IMR-90 (cell line): ENCODE data around the gene SMAD4. TPM values are rescaled to one million over a fixed set of nuclear protein-coding genes. Genes with fewer than 3 reads are reported as not detected.

Experiments
- ATAC-seq: fragments of 200-7000 bp; cut with Tn5 transposase; 2 replicates; pipeline ENCODE4 v1.9.1; 2020; ENCODE audit warnings: low read depth, mild to moderate bottlenecking, moderate library complexity
- BruUV-seq: library from RNA; stranded (reverse); fragments of 400-500 nt; replicated peaks from 2 replicates; lab custom pipeline; 2021; lab: Mats Ljungman, UMichigan
- CTCF ChIA-PET: fragments of 300-600 bp; formaldehyde crosslinking; extraction: SDS; loops from one replicate; lab custom pipeline; 2021; ENCODE audit warnings: antibody characterized with exemption; lab: Yijun Ruan, JAX
- POLR2A ChIA-PET: fragments of 300-600 bp; sonication (Branson Sonifier 250); formaldehyde crosslinking; loops from one replicate; lab custom pipeline; 2022; ENCODE audit warnings: antibody characterized with exemption; ENCODE audit not compliant: unreplicated experiment; lab: Charles Lee
- DNase-seq: peaks from one replicate; pipeline ENCODE4 v3.0.0; 2013
- H2AFZ ChIP-seq: replicated peaks from 2 replicates; pipeline ENCODE3; 2013; ENCODE audit warnings: low read length, mild to moderate bottlenecking; ENCODE audit not compliant: poor library complexity
- H2AK5ac ChIP-seq: 2 replicates; pipeline ENCODE4 v1.6.1; 2013; ENCODE audit warnings: low read depth, low read length, inconsistent platforms
- H2AK9ac ChIP-seq: replicated peaks from 2 replicates; pipeline ENCODE3; 2013; ENCODE audit warnings: mild to moderate bottlenecking, low read depth, low read length, moderate library complexity; ENCODE audit not compliant: poor library complexity
- H2BK120ac ChIP-seq: 2 replicates; pipeline ENCODE4 v1.6.1; 2013; ENCODE audit warnings: low read depth, low read length, inconsistent platforms
- H2BK15ac ChIP-seq: 3 replicates; pipeline ENCODE4 v1.6.1; 2013; ENCODE audit warnings: low read depth, low read length, inconsistent platforms
- H2BK20ac ChIP-seq: 2 replicates; pipeline ENCODE4 v1.6.1; 2013; ENCODE audit warnings: low read depth, mild to moderate bottlenecking, inconsistent platforms, low read length, moderate library complexity
- H2BK5ac ChIP-seq: 2 replicates; pipeline ENCODE4 v1.6.1; 2013; ENCODE audit warnings: mild to moderate bottlenecking, low read depth, low read length, inconsistent platforms; ENCODE audit not compliant: poor library complexity, severe bottlenecking
- H3K14ac ChIP-seq: replicated peaks from 2 replicates; pipeline ENCODE4 v1.6.1; 2013; ENCODE audit warnings: low read depth, low read length, inconsistent platforms
- H3K18ac ChIP-seq: 2 replicates; pipeline ENCODE4 v1.6.1; 2013; ENCODE audit warnings: low read depth, low read length, control low read depth
- H3K23ac ChIP-seq: 2 replicates; pipeline ENCODE4 v1.6.1; 2013; ENCODE audit warnings: low read depth, low read length, inconsistent platforms
- H3K27ac ChIP-seq: 2 replicates; pipeline ENCODE4 v1.5.1; 2013; ENCODE audit warnings: mild to moderate bottlenecking, control low read depth, low read length; ENCODE audit not compliant: insufficient read depth
- H3K27me3 ChIP-seq: 2 replicates; pipeline ENCODE4 v1.6.1; 2013; ENCODE audit warnings: low read length; ENCODE audit not compliant: control insufficient read depth, insufficient read depth
- H3K36me3 ChIP-seq: 2 replicates; pipeline ENCODE4 v1.6.1; 2013; ENCODE audit warnings: low read length, mixed read lengths; ENCODE audit not compliant: control insufficient read depth, insufficient read depth
- H3K4ac ChIP-seq: 2 replicates; pipeline ENCODE4 v1.6.1; 2013; ENCODE audit warnings: low read depth, low read length, inconsistent platforms
- H3K4me1 ChIP-seq: 2 replicates; pipeline ENCODE4 v1.6.1; 2013; ENCODE audit warnings: low read length, mixed read lengths; ENCODE audit not compliant: control insufficient read depth, insufficient read depth
- H3K4me2 ChIP-seq: 2 replicates; pipeline ENCODE4 v1.6.1; 2013; ENCODE audit warnings: low read depth, mild to moderate bottlenecking, control low read depth, low read length, moderate library complexity
- H3K4me3 ChIP-seq: 2 replicates; pipeline ENCODE4 v1.5.1; 2013; ENCODE audit warnings: low read depth, mild to moderate bottlenecking, control low read depth, low read length, moderate library complexity; ENCODE audit not compliant: insufficient read depth
- H3K56ac ChIP-seq: 2 replicates; pipeline ENCODE4 v1.6.1; 2013; ENCODE audit warnings: low read length, inconsistent platforms; ENCODE audit not compliant: insufficient read depth; ENCODE audit errors: extremely low read depth
- H3K79me1 ChIP-seq, 2 experiments: 2 replicates each; pipeline ENCODE4 v1.6.1; 2013; ENCODE audit warnings: low read length in 2 of 2, inconsistent platforms in 1 of 2, low read depth in 1 of 2
- H3K9ac ChIP-seq: 2 replicates; pipeline ENCODE4 v1.6.1; 2013; ENCODE audit warnings: low read depth, low read length, control low read depth
- H3K9me1 ChIP-seq: 2 replicates; pipeline ENCODE4 v1.6.1; 2013; ENCODE audit warnings: low read length, inconsistent platforms; ENCODE audit not compliant: insufficient read depth
- H3K9me3 ChIP-seq: 2 replicates; pipeline ENCODE4 v1.6.1; 2013; ENCODE audit warnings: low read length; ENCODE audit not compliant: control insufficient read depth, insufficient read depth
- H4K20me1 ChIP-seq: 2 replicates; pipeline ENCODE4 v1.6.1; 2013; ENCODE audit warnings: low read length, inconsistent platforms; ENCODE audit not compliant: insufficient read depth
- H4K5ac ChIP-seq: 2 replicates; pipeline ENCODE4 v1.6.1; 2013; ENCODE audit warnings: mild to moderate bottlenecking, low read depth, low read length, control low read depth
- H4K8ac ChIP-seq, 2 experiments: 2 replicates each; pipeline ENCODE4 v1.6.1; 2013; ENCODE audit warnings: low read depth in 2 of 2, low read length in 2 of 2, control low read depth in 1 of 2, inconsistent platforms in 1 of 2
- H4K91ac ChIP-seq: 2 replicates; pipeline ENCODE4 v1.6.1; 2013; ENCODE audit warnings: low read depth, low read length, inconsistent platforms; ENCODE audit not compliant: insufficient read depth
- CEBPB ChIP-seq: IDR thresholded peaks from 2 replicates; pipeline ENCODE4 v1.6.1; 2012; ENCODE audit warnings: low read depth, low read length, improper control_type of control experiment
- CTCF ChIP-seq: conservative IDR thresholded peaks from 2 replicates; pipeline ENCODE4 v1.5.1; 2012; ENCODE audit warnings: mild to moderate bottlenecking, low read depth, low read length, improper control_type of control experiment
- FOS ChIP-seq: fragments of 150-350 bp; IDR thresholded peaks from 2 replicates; pipeline ENCODE4 v1.6.1; 2016; ENCODE audit warnings: low read depth, low read length
- RCOR1 ChIP-seq: IDR thresholded peaks from 2 replicates; pipeline ENCODE4 v1.6.1; 2012; ENCODE audit warnings: mild to moderate bottlenecking, low read length, improper control_type of control experiment; ENCODE audit not compliant: insufficient replicate concordance
- RFX5 ChIP-seq: IDR thresholded peaks from 2 replicates; pipeline ENCODE4 v1.8.0; 2012; ENCODE audit warnings: low read depth, mild to moderate bottlenecking, low read length, moderate library complexity
- WGBS, 2 experiments: methylation state at CpG; one replicate each; pipeline versions ENCODE4 v1.1.5 to v1.1.7; 2013; ENCODE audit warnings: missing lambda C conversion rate in 2 of 2; ENCODE audit not compliant: insufficient read length in 1 of 2; ENCODE audit errors: extremely low coverage in 2 of 2; 5-methylcytosine and 5-hydroxymethylcytosine counted together
- dilution Hi-C: fragments of 300-500 bp; cut with HindIII; formaldehyde crosslinking; loops from one replicate; pipeline ENCODE4 v1.14.3; 2018; ENCODE audit warnings: low sequenced_read_pairs; ENCODE audit not compliant: unreplicated experiment
- in situ Hi-C: fragments of 300-500 bp; cut with MboI; formaldehyde crosslinking; loops from 3 replicates; pipeline ENCODE4 v1.14.3; 2019; ENCODE audit warnings: low sequenced_read_pairs, inconsistent platforms, mixed read lengths
- intact Hi-C: fragments of 100-400 bp; cut with micrococcal nuclease; formaldehyde crosslinking; loops from 2 replicates; pipeline ENCODE4 v1.10.0; 2022
- polyA plus RNA-seq, 3 experiments: library from polyadenylated mRNA; depleted of rRNA; stranded (reverse); fragments of >200 nt; gene quantifications; 2 replicates each; pipeline ENCODE4 v1.2.3, GENCODE V29; 2012; ENCODE audit warnings: low replicate concordance in 1 of 3
- total RNA-seq: library from RNA; depleted of rRNA; stranded (reverse); fragments of >200 nt; gene quantifications from 2 replicates; pipeline ENCODE4 v1.2.3, GENCODE V29; 2012

SMAD4 gene
- total and polyA plus RNA-seq, 2 of the 4 experiments (the other 2 are of a cell fraction) = 57.6 to 145 TPM

- DNase-seq = no peak
- Histone ChIP-seq H3K4me2 (no peak overlapping the region), H4K5ac (no peak overlapping the region), H4K8ac (no peak overlapping the region), H3K36me3 (no peaks in the 10 kb centered on the region), H3K56ac (no peak overlapping the region), H3K9me1 (no peaks in the 10 kb centered on the region), H2BK5ac (no peak overlapping the region), H3K14ac (no peak overlapping the region), H3K4me1 (no peaks in the 10 kb centered on the region), H3K9me3 (peaks cover 3% of the 10 kb centered on the region), H4K91ac (no peak overlapping the region), H4K20me1 (no peaks in the 10 kb centered on the region), H2BK20ac (no peak overlapping the region), H3K23ac (no peak overlapping the region), H3K18ac (no peak overlapping the region), H2AK9ac (no peak overlapping the region), H2AFZ (no peak overlapping the region), H3K4ac (no peak overlapping the region), H3K27me3 (no peaks in the 10 kb centered on the region), H3K27ac (no peak overlapping the region), H2BK15ac (no peak overlapping the region), H2AK5ac (no peak overlapping the region), H3K4me3 (no peak overlapping the region), H2BK120ac (no peak overlapping the region), H3K79me1 (no peaks in the 10 kb centered on the region), H3K9ac (no peak overlapping the region)
- BruUV-seq = no TSS peak
- CTCF ChIA-PET = no interaction called here
- POLR2A ChIA-PET = no interaction called here
- intact Hi-C loops = no loop called here
- no peak for ATAC-seq
- no peak for TF ChIP-seq FOS
- no peak for TF ChIP-seq RFX5
- no peak for TF ChIP-seq CEBPB
- TF ChIP-seq CTCF = no peak
- no peak for TF ChIP-seq RCOR1
- dilution Hi-C loops = no loop called here
- WGBS, 2 experiments = no CpG with 5 or more reads among the region's 2 CpGs
- in situ Hi-C loops = no loop called here
These were observed 96.0 kb downstream of the SMAD4 start for GRCh38 chr18:51125976-51126375.
